PC-9 (cell line): ENCODE results near the gene ERC1. TPM values are rescaled to one million over a fixed set of nuclear protein-coding genes. Genes with fewer than 3 reads are reported as not detected.

Experiments used
- Bru-seq: library from RNA; stranded (reverse); fragments of 400-500 nt; gene quantifications from one replicate; lab custom pipeline; 2021; lab: Mats Ljungman, UMichigan
- BruChase-seq, 2 experiments: library from RNA; stranded (reverse); fragments of 400-500 nt; gene quantifications; one replicate each; lab custom pipeline; 2021; lab: Mats Ljungman, UMichigan
- BruUV-seq: library from RNA; stranded (reverse); fragments of 400-500 nt; replicated peaks from 2 replicates; lab custom pipeline; 2021; lab: Mats Ljungman, UMichigan
- CTCF ChIA-PET: fragments of 300-600 bp; sonication (Branson Sonifier 250); formaldehyde crosslinking; loops from one replicate; lab custom pipeline; 2022; ENCODE audit warnings: antibody characterized with exemption; lab: Charles Lee
- POLR2A ChIA-PET: fragments of 300-600 bp; sonication (Branson Sonifier 250); formaldehyde crosslinking; loops from one replicate; lab custom pipeline; 2022; ENCODE audit warnings: antibody characterized with exemption; ENCODE audit not compliant: unreplicated experiment; lab: Charles Lee
- DNase-seq, 2 experiments: peaks; one replicate each; pipeline versions ENCODE4 v3.0.0 to v3.0.0-alpha.2; 2015 to 2022; ENCODE audit warnings: mixed read lengths in 1 of 2
- H2AFZ ChIP-seq: fragments of 200-600 bp; sonication (generic); 2 replicates; pipeline ENCODE4 v1.8.1; 2017; ENCODE audit warnings: antibody characterized with exemption
- H3F3A ChIP-seq: fragments of 200-600 bp; sonication (generic); 2 replicates; pipeline ENCODE4 v1.8.1; 2017; ENCODE audit warnings: antibody characterized with exemption, mild to moderate bottlenecking, low read depth; ENCODE audit not compliant: insufficient read depth
- H3K27ac ChIP-seq: fragments of 200-600 bp; sonication (generic); 2 replicates; pipeline ENCODE4 v1.6.1; 2016; ENCODE audit warnings: mixed run types
- H3K27me3 ChIP-seq: fragments of 200-600 bp; sonication (generic); 2 replicates; pipeline ENCODE4 v1.6.1; 2016; ENCODE audit warnings: low read depth, mixed run types; ENCODE audit not compliant: insufficient read depth
- H3K36me3 ChIP-seq: fragments of 200-600 bp; sonication (generic); 2 replicates; pipeline ENCODE4 v1.6.1; 2016; ENCODE audit warnings: low read depth, mixed run types
- H3K4me1 ChIP-seq: fragments of 200-600 bp; sonication (generic); replicated peaks from 2 replicates; pipeline ENCODE4 v1.6.1; 2016; ENCODE audit warnings: mixed run types; ENCODE audit not compliant: insufficient read depth
- H3K4me2 ChIP-seq: fragments of 200-600 bp; sonication (generic); 2 replicates; pipeline ENCODE4 v1.6.1; 2017; ENCODE audit warnings: mixed run types
- H3K4me3 ChIP-seq: fragments of 200-600 bp; sonication (generic); 2 replicates; pipeline ENCODE4 v1.6.1; 2016; ENCODE audit warnings: mixed run types
- H3K79me2 ChIP-seq: fragments of 200-600 bp; sonication (generic); 2 replicates; pipeline ENCODE4 v1.6.1; 2017; ENCODE audit warnings: low read depth, mixed run types
- H3K9me2 ChIP-seq: fragments of 200-600 bp; sonication (generic); 2 replicates; pipeline ENCODE4 v1.8.1; 2017; ENCODE audit warnings: mild to moderate bottlenecking; ENCODE audit not compliant: insufficient read depth
- H3K9me3 ChIP-seq: fragments of 200-600 bp; sonication (generic); 2 replicates; pipeline ENCODE4 v1.8.1; 2016; ENCODE audit warnings: low read depth; ENCODE audit not compliant: insufficient read depth
- H4K20me1 ChIP-seq: fragments of 200-600 bp; sonication (generic); 2 replicates; pipeline ENCODE4 v1.8.1; 2017; ENCODE audit not compliant: insufficient read depth
- EZH2 ChIP-seq: fragments of 200-600 bp; sonication (generic); IDR thresholded peaks from 2 replicates; pipeline ENCODE4 v1.8.0; 2017; ENCODE audit warnings: antibody characterized with exemption, low read depth
- intact Hi-C: fragments of 100-400 bp; cut with micrococcal nuclease; formaldehyde crosslinking; loops from one replicate; pipeline ENCODE4 v1.10.0; 2022; ENCODE audit not compliant: unreplicated experiment
- long read RNA-seq: library from polyadenylated mRNA; stranded (forward); transcript quantifications from one replicate; pipeline ENCODE4 v2.0.0, GENCODE V29; 2022
- total RNA-seq: library from RNA; stranded (reverse); gene quantifications from 2 replicates; pipeline ENCODE4 v1.2.3, GENCODE V29; 2021
- TF ChIP-seq, protein P1 (sequence below): fragments of 200-600 bp; sonication (generic); conservative IDR thresholded peaks from 2 replicates; pipeline ENCODE4 v1.6.1; 2017; ENCODE audit warnings: mixed run types, antibody characterized with exemption, mild to moderate bottlenecking, moderate library complexity

Gene ERC1
- total RNA-seq (47.2 and 52.0 TPM in 2 replicates), Bru-seq, nascent RNA (percentile 80 among the genes with signal in this experiment), BruChase-seq, experiment 1, labeled RNA remaining after a 2-hour chase (percentile 75 among the genes with signal in this experiment), BruChase-seq, experiment 2, labeled RNA remaining after a 6-hour chase (percentile 69 among the genes with signal in this experiment)
- long read RNA-seq, partial matches to known transcripts, result 2 of 26 reads
- long read RNA-seq, other reads (novel, unspliced or antisense), result 24 of 26 reads

GRCh38 chr12:990661-991349, at the start of gene ERC1:
ERC1 (plus strand) TSS chr12:991223; CDS start chr12:1027904, 36,681 bp downstream.
- H3K36me3 ChIP-seq, result no peaks in the 10 kb centered on the region
- peaks cover 28% of the 10 kb centered on the region for H3K79me2 ChIP-seq
- H3K9me3 ChIP-seq, result no peaks in the 10 kb centered on the region
- peaks cover 34% of the 10 kb centered on the region for H3K4me1 ChIP-seq
- POLR2A ChIA-PET, result interaction anchor here (0.7 kb wide), 2 partner anchors 102 to 439 kb away, joined by 3 to 4 read pairs; no protein-coding TSS in a partner anchor
- 0 out of 2 replicates have a peak, but pooled peaks cover 7% of the 10 kb centered on the region for H4K20me1 ChIP-seq
- CTCF ChIA-PET, result interaction anchor here (0.6 to 0.8 kb wide), 2 partner anchors 41 to 318 kb away, joined by 5 to 11 read pairs; partner anchors contain the start of gene RAD52
- H3K9me2 ChIP-seq, result no peaks in the 10 kb centered on the region
- H3K4me2 ChIP-seq, result peak within 1 kb of the TSS; percentile 87
- no peaks in the 10 kb centered on the region for H3K27me3 ChIP-seq
- peaks cover 48% of the 10 kb centered on the region for H3F3A ChIP-seq
- H2AFZ ChIP-seq, result peak within 1 kb of the TSS; percentile 100
- DNase-seq, result peak; percentile 61 to 93
- intact Hi-C loops, result loop anchor here (1.0 kb wide), 1 partner anchor 42 kb away; the partner anchor contains the start of gene RAD52
- H3K27ac ChIP-seq, result peak within 1 kb of the TSS; percentile 72
- TF ChIP-seq, protein P1, sequence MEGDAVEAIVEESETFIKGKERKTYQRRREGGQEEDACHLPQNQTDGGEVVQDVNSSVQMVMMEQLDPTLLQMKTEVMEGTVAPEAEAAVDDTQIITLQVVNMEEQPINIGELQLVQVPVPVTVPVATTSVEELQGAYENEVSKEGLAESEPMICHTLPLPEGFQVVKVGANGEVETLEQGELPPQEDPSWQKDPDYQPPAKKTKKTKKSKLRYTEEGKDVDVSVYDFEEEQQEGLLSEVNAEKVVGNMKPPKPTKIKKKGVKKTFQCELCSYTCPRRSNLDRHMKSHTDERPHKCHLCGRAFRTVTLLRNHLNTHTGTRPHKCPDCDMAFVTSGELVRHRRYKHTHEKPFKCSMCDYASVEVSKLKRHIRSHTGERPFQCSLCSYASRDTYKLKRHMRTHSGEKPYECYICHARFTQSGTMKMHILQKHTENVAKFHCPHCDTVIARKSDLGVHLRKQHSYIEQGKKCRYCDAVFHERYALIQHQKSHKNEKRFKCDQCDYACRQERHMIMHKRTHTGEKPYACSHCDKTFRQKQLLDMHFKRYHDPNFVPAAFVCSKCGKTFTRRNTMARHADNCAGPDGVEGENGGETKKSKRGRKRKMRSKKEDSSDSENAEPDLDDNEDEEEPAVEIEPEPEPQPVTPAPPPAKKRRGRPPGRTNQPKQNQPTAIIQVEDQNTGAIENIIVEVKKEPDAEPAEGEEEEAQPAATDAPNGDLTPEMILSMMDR, result no peak
- TF ChIP-seq EZH2, result no peak
- no TSS peak for BruUV-seq
- H3K4me3 ChIP-seq, result peak within 1 kb of the TSS; percentile 83

- Histone ChIP-seq H3K4me1 (peaks cover 4% of the 10 kb centered on the region), H3K36me3 (peaks cover 14% of the 10 kb centered on the region; the same call in 1 of the 2 replicates), H4K20me1 (no peaks in the 10 kb centered on the region; the same call in 1 of the 2 replicates), H3K27ac (no peak overlapping the region), H3K4me3 (no peak overlapping the region), H3F3A (peaks cover 7% of the 10 kb centered on the region; the same call in 1 of the 2 replicates), H3K9me3 (no peaks in the 10 kb centered on the region), H3K9me2 (no peaks in the 10 kb centered on the region), H3K79me2 (peaks cover 79% of the 10 kb centered on the region), H3K4me2 (no peak overlapping the region), H2AFZ (no peak overlapping the region), H3K27me3 (no peaks in the 10 kb centered on the region)
- no peak for TF ChIP-seq EZH2
- TF ChIP-seq, protein P1, result no peak
- ChIA-PET CTCF (interaction anchor here (0.6 kb wide), 1 partner anchor 49 kb away, joined by 3 read pairs; no protein-coding TSS in a partner anchor), POLR2A (no interaction called here)
- intact Hi-C loops, result no loop called here
- no peak for DNase-seq
- BruUV-seq, result no TSS peak
Measured at GRCh38 chr12:943051-943450, 48.0 kb upstream of the ERC1 start.

DNA sequence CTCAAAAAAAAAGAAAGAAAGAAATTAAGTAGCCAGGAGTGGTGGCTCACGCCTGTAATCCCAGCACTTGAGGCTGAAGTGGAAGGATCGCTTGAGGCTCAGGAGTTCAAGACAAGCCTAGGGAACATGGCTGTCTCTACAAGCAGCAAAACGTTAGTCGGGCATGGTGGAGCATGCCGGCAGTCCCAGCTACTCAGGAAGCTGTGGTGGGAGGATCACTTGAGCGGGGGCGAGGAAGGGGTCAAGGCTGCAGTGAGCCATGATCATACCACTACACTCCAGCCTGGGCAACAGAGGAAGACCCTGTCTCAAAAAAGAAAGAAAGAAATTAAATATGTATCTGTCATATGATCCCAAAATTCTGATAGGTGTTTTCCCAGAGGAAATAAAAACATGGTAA, 46.8 kb upstream of the ERC1 start:
- peaks cover 8% of the 10 kb centered on the region for H3K4me1 ChIP-seq
- H3K9me2 ChIP-seq, result no peaks in the 10 kb centered on the region
- intact Hi-C loops, result no loop called here
- H3F3A ChIP-seq, result peaks cover 19% of the 10 kb centered on the region
- H3K4me2 ChIP-seq, result no peak overlapping the region
- POLR2A ChIA-PET, result no interaction called here
- no peaks in the 10 kb centered on the region for H3K27me3 ChIP-seq
- H3K4me3 ChIP-seq, result no peak overlapping the region
- H3K36me3 ChIP-seq, result peaks cover 9% of the 10 kb centered on the region; the same call in 1 of the 2 replicates
- TF ChIP-seq, protein P1, result no peak
- no peak for TF ChIP-seq EZH2
- no peak for DNase-seq
- H3K9me3 ChIP-seq, result no peaks in the 10 kb centered on the region
- BruUV-seq, result no TSS peak
- no peak overlapping the region for H3K27ac ChIP-seq
- no peak overlapping the region for H2AFZ ChIP-seq
- H4K20me1 ChIP-seq, result no peaks in the 10 kb centered on the region; the same call in 1 of the 2 replicates
- H3K79me2 ChIP-seq, result peaks cover 76% of the 10 kb centered on the region
- CTCF ChIA-PET, result no interaction called here
